Measurements from ENCODE around the gene TMEM245. TPM values are rescaled to one million over a fixed set of nuclear protein-coding genes. Genes with fewer than 3 reads are reported as not detected.

The TMEM245 gene
- total and polyA plus RNA-seq, 2 donors (not counting 3 experiments of a cell fraction or from before 2014, with no cell fraction given): 44.2 to 48.0 TPM

DNA sequence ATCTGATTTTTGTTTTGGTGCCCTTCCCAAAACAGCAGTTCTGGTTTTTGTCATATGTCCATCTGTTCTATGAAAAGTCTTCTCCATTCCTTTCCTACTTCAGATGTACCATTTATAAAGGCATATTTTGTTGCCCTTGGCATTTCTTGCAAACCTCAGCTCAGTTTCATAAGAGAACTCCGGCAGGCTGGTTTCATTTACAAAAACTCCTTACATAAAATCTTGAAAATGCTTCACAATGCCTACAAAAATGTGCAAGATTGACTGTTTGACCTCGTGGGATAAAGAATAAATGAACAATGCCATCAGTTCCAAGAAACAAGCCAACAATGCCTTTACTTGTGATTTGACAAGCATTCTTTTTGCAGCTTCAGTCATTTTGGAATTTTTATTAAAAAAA is 67.3 kb downstream of the TMEM245 start:
- H3K9me3 ChIP-seq (replicated peaks; ENCODE audit: control insufficient read depth, insufficient read depth, low read length): no peaks in the 10 kb centered on the region
- DNase-seq (ENCODE audit: low read depth, low spot score): no peak
- ChIA-PET CTCF (interaction anchor here (1.0 to 1.9 kb wide), 4 partner anchors 8 to 98 kb away, joined by 3 to 6 read pairs (median 3); partner anchors contain the start of gene TMEM245), POLR2A (no interaction called here)
- no peak overlapping the region for H3K4me3 ChIP-seq (replicated peaks in 1 of 3; ENCODE audit: insufficient read depth in 1 of 3, low read depth in 1 of 3, low read length in 3 of 3)
- peaks cover 15 to 18% of the 10 kb centered on the region in 2 experiments for H3K36me3 ChIP-seq (ENCODE audit: control insufficient read depth in 2 of 2, extremely low read depth in 1 of 2, insufficient read depth in 2 of 2, low read length in 2 of 2)
- H3K9me1 ChIP-seq (replicated peaks; ENCODE audit: control insufficient read depth, extremely low read depth, insufficient read depth, low read length): peaks cover 3% of the 10 kb centered on the region
- no TSS peak for BruUV-seq (replicated peaks)
- intact Hi-C loops (cut with micrococcal nuclease): no loop called here
- H4K20me1 ChIP-seq (replicated peaks; ENCODE audit: control insufficient read depth, extremely low read depth, insufficient read depth, low read length): no peaks in the 10 kb centered on the region
- no peak overlapping the region for H3K9ac ChIP-seq (replicated peaks; ENCODE audit: extremely low read depth, insufficient read depth, low read length)
- FAIRE-seq: peak; percentile 4
- TF ChIP-seq MAX (IDR thresholded peaks at IDR 0.05; ENCODE audit: insufficient read depth, insufficient read length) (no peak), EZH2 (IDR thresholded peaks at IDR 0.05; ENCODE audit: borderline replicate concordance, low read depth, low read length, severe bottlenecking) (no peak), CTCF (IDR thresholded peaks at IDR 0.05; ENCODE audit: extremely low read depth in 1 of 2, insufficient read depth in 1 of 2, low read depth in 1 of 2, low read length in 2 of 2) (no peak), MYC (IDR thresholded peaks at IDR 0.05; ENCODE audit: low read depth, low read length) (no peak), GATA2 (IDR thresholded peaks at IDR 0.05; ENCODE audit: insufficient read depth, insufficient read length, low read depth, low read length) (no peak), FOS (IDR thresholded peaks at IDR 0.05; ENCODE audit: borderline replicate concordance, insufficient read depth, low read length) (no peak)
- no peaks in the 10 kb centered on the region for H3K27me3 ChIP-seq (ENCODE audit: control insufficient read depth in 2 of 2, insufficient read depth in 2 of 2, low read length in 2 of 2)
- no peak overlapping the region for H3K27ac ChIP-seq (ENCODE audit: insufficient read depth, low read depth, low read length)
- dilution Hi-C loops (cut with MboI; ENCODE audit: extremely low pct_ligation_motif_present, low sequenced_read_pairs): no loop called here
- no peak overlapping the region for H3K4me2 ChIP-seq (ENCODE audit: insufficient read depth, low read length)
- H2AFZ ChIP-seq (ENCODE audit: low read depth, low read length): no peak overlapping the region
- H3K4me1 ChIP-seq (ENCODE audit: control insufficient read depth, extremely low read depth, insufficient read depth, low read length): peaks cover 9% of the 10 kb centered on the region
- no peaks in the 10 kb centered on the region for H3K79me2 ChIP-seq (ENCODE audit: control insufficient read depth, insufficient read depth, low read length)
